Glomerular visceral epithelial cell (primary cell): ENCODE measurements around the gene GPX3.

ENCODE experiments used
- DNase-seq: peaks from one replicate; pipeline ENCODE4 v3.0.0-alpha.2; 2016; ENCODE audit errors: extremely low spot score

The GPX3 gene, protein sequence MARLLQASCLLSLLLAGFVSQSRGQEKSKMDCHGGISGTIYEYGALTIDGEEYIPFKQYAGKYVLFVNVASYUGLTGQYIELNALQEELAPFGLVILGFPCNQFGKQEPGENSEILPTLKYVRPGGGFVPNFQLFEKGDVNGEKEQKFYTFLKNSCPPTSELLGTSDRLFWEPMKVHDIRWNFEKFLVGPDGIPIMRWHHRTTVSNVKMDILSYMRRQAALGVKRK

DNA sequence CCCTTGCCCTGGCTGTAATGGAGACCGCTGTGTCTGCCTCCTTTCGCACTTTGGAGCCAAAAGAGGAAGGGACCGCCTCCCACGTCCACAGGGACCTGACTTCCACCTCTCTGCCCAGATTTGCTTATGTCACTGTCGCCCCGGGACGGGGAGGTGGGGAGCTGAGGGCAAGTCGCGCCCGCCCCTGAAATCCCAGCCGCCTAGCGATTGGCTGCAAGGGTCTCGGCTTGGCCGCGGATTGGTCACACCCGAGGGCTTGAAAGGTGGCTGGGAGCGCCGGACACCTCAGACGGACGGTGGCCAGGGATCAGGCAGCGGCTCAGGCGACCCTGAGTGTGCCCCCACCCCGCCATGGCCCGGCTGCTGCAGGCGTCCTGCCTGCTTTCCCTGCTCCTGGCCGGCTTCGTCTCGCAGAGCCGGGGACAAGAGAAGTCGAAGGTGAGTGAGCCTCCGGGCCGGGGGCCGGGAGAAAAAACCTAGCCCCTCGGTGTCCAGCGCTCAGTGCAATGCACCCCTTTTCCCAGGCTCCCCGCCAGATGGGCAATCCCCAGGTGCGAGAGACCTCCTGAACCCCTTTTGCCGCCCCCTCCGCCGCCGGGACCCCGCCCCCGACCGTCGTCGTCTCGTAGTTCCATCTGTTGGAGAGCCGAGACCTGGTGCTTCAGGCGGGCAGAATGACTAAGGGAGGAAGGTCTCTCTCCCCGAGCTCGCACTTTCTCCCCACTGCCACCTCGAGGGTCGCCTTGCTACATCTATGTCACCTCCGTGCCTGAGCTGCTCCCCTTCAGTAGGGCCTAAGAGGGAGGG lies at the start of gene GPX3:
Gene GPX3, plus strand, starts transcription at position 288 of the 807 bp plus-strand sequence. Its CDS starts 64 bp downstream, at position 352.
- DNase-seq, result no peak

DNA sequence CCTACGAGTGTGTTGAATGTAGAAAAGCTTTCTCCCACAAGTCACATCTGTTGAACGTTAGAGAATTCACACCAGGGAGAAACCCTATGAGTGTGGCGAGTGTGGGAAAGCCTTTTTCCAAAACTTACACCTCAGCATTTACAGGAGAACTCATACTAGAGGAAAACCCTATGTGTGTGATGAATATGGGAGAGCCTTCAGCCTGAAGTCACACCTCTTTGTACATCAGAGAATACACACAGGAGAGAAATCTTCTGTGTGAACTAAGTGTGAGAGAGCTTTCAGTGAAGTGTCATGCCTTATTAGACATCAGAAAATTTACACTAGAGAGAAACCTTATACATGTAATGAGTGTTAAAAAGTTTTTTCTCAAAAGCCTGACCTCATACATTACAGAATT lies 41.8 kb upstream of the GPX3 start:
- no peak for DNase-seq

DNA sequence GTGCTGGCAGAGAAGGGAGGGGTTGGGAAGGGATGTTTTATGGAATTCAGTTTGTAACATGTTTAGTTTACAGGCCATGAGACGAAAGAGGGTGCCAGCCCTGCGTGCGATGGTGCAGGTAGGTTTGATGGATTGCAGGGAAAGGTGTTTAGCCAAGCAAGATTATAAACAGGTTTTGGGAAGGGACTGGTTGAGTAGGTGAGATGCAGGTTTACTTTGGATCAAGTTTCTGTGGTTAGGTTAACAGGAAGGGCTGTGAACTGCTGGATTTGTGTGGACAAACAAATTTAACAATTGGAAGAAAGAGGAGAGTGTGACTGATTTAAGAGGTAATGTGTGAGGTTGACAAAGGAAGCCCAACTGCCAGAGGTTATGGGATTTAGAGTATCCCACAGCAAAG lies 32.6 kb upstream of the GPX3 start:
- no peak for DNase-seq

DNA sequence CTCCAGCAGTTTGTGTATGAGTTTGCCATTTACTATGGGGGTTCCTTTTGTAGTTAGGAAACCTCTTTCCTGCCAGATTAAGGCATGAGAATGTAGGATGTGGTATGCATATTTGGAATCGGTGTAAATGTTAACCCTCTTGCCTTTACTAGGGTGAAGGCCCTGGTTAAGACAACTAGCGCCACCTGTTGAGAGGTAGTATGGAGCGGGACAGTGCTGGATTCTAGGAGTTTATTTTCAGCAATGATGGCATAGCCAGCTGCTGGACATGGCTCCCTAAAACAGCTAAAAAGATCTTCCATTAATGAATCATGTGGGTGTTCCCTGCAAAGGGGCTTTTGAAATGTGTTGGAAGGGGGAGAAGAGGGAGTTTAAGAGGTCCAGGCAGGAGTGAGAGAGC lies 30.7 kb upstream of the GPX3 start:
- DNase-seq, result no peak

DNA sequence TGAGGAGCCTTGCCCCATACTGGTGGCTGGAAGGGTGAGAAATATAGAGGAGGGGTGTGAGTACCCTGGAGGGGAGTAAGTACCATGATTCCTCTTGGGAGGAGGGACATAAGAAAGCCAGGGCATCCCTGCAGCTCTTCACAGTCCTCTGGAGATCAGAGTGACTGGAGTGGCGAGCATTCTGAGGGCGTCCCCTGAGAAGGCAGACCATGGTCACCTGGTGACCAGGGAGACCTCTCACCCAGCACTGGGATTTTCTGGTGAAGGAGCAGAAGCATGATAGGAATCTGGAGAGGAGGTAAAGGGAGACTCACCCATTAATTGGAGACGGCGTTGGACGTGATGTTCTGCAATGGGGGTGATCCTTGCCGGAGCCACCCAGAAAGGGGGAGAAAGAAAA lies 27.7 kb upstream of the GPX3 start:
- no peak for DNase-seq

DNA sequence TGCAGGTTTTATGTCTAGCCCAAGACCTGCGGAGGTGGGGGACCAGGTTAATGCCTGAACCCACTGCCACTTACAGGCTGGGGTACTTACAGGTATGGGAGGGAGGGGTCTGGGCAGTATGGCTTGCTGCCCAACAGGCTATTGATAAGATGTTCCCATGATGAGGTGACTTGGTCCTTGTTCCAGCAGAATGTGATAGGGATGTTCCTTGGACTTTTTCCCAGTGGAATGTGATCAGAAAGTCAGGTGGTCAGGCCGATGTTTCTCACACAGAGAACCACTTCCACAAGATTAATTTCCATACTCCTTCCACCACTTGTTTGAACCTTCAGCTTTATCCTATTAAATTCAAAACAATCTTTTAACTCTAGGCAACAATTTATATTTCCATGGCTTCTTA lies 27.0 kb upstream of the GPX3 start:
- DNase-seq, result no peak

DNA sequence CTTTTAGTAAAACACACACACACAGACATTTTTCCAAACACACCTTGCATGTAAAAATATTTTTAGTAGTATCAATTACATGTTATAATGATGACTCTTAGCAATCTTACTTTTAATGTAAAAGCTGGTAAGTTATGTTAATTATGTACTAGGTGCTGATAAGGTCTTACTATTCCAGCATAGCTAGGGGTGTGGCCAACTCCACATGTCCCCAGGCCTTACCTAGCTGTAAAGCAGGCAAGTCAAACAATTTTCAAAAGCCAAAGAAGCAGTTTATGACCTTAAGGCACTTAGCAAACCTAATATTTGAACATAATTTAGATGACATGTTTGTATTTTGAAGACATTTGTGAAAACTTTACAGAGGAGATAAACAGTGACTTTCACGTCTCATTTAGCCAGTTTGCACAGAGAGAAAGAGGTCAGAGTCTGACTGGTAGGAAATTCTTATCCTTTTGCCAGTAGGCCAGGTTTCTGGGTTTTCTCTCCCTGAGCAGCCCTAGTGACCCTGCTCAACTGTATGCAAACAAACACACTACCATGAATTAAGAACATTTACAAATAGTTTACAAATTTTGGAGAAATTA lies 26.5 kb upstream of the GPX3 start:
- DNase-seq, result no peak

DNA sequence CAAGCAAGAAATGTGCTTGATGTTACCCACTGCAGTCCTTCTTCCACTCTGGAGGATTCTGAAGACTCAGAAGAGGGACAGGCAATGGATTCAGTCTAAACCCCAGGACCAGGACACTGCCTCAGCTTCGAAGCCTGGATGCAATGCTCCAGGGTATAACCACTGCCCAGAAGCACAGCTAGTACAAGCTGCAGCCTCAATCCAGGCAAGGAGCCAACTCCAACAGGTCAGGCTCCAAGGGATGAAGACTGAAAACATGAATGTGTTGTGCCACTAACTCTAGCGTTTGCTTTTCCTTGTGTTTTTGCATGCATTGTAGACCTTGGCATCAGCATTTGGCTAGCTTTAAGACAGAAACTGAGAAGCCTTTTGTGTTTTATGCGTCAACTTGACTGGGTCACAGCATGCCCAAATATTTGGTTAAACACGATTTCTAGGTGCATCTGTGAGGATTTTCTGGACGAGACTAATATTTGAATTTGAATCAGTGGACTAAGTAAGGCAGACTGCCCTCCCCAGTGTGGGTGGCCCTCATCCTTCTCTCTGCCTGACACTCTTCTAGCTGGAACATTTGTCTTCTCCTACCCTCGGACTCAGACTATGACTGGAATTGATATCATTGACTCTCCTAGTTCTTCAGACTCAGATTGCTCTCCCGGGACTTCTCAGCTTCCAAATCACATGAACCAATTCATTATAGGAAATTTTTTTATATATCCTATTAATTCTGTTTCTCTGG lies 20.5 kb upstream of the GPX3 start:
- no peak for DNase-seq

DNA sequence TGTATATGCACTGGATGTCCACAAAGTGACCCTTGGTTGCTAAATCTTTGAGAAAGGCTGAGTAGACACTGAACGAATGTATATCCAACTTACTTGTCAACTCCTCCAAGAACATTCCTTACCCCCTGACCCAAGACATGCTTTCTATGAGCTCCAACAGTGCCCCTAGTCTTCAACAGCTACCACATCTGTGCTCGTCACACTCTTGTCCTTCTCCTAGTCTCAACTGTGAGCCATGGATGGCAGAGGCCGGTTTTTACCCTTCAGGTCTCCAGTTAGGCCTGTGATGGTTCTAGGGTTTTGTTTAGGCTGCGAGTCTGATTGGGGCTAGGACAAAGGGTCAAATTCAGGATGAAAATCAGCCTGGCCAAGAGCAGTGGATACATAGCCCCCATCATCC lies 19.0 kb upstream of the GPX3 start:
- no peak for DNase-seq

DNA sequence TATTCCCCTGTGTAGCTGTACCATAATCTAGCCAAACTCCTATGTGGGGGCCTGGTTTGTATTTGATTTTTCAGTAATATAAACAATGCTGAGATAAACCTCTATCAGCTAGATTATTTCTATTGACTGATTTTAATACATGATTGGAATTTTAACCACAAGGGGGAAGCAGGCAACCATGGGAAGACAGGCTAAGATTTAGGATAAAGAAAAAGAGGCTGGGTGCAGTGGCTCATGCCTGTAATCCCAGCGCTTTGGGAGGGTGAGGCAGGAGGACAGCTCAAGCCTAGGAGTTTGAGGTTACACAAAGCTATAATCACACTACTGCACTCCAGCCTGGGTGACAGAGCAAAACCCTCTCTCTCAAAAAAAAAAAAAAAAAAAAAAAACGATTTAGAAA lies 18.1 kb upstream of the GPX3 start:
- peak; percentile 51 for DNase-seq

DNA sequence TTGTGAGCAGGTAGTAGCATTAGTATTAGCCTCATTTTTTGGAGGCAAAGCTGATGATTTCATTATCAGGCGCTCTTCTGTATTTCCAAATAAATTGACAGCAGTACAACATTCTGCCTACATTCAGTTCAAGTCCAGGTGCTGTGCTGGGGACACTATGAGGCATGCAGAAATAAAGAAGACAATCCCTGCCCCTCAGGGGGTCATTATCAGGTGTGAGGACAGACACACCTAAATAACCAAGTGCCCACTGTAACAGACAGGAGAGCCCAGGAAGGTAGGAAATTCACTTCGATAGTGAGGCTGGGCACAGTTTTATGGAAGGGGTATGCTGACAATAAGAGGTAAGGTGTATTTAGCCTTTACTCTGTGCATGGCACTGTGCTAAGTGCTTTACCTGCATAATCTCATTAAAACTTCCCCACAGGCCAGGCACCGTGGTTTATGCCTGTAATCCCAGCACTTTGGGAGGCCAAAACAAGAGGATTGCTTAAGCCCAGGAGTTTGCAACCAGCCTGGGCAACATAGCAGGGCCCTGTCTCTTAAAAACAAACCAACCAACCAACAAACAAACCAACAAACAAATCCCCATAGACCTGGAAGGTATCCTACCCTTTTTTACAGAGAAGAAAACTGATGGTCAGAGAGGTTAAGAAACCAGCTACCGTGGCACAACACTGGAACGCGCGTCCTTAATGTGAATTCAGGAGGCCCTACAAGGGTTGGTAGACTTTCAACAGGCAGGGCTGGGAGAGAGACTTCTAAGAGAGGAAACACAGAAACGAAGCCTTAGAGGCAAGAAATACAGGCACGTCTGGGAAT lies 17.5 kb upstream of the GPX3 start:
- DNase-seq, result no peak

DNA sequence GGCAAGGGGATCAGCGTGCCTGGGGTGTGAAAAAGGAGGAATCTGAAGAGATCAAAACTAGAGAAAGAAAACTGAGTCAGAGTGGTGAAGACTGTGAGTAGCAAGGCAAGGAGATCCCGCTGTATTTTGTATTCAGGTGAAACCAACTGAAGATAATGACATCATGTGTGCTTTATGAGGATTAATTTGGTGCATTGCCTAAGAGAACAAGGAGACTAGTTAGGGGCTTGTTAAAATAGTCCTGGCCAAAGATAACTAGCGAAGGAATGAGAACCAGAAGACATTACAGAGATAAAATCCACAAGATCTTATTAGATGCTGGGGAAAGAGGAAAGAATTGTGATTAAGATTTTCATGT lies 16.9 kb upstream of the GPX3 start:
- DNase-seq, result no peak

DNA sequence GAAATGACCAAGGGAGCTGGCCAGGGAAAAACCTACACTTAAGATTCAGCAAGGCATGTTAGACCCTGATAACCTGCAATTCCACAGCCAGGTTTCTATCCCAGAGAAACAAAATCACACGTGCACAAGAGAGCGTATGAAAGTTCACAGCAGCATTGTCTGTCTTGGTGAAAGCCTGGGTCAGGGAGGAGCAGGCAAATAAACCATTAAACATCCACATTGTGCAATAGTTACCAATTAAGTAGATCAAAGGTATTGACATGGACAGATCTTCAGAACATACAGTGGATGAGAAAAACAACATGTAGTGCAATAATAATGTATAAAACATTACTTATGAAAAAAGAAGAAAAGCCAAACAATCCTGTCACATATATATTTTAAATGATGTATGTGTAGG lies 15.9 kb upstream of the GPX3 start:
- DNase-seq, result no peak

DNA sequence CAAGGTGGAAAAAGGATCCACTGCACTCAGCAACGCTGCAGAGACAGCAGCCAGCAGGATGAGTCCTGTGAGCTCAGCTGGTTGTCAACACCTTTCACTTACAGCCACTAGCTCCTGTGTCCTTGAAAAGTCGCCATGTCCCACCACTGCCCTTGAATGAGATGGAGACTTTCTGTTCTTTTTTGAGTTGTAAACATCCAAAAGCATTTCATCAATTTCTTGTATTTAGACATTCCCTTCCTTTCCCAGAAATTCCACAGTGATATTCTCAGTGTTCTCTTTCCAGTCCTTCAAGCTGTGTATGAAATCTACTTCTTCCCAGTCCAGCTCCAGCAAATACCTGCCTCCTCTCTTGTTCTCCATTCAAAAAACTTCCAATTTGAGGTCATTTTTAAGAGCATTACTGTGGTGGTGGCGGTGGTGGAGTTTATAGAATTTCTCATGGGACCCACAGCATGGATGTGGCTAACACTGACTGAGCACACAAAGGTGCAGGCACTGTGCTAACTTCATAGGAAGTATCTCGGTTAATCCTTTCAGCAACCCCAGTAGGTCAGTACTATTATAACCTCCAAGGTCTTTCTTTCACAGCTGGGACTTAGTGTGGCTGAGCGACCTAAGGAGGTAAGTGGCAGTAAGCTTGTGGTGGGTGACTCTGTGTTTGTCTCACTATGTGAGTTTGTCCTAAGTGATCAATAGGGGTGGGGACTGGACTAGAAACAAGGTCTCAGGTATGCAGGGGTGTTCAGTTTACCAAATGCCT lies 15.0 kb upstream of the GPX3 start:
- no peak for DNase-seq

DNA sequence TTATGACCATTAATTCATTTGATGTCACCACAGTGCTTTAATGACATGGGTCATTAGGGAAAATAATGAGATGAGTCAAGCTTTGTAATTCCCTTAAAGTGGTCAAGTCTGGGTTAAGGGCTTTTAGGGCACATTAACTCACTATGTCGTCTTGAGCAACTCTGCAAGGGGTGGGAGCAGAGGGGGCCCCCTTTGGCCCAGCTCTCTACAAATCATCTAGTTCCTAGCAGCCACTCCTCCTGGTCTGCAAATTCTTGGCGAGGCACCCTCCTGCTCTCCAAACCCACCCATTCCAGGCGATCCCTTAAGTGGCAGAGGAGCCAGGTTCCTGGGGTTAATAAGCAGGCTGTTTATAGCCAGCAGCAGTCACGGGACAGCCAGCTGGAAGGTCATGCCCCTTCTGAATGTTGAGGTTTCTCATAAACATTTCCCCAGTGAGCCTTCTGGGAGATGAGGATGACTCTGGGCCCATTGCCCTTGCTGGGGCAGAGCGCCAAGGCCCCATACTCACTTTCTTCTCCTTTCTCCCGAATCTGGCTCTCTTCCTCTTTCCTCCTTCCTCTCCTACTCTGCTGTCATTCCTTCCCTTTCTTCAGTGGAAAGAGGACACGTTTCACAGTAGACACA lies 14.3 kb upstream of the GPX3 start:
- no peak for DNase-seq

DNA sequence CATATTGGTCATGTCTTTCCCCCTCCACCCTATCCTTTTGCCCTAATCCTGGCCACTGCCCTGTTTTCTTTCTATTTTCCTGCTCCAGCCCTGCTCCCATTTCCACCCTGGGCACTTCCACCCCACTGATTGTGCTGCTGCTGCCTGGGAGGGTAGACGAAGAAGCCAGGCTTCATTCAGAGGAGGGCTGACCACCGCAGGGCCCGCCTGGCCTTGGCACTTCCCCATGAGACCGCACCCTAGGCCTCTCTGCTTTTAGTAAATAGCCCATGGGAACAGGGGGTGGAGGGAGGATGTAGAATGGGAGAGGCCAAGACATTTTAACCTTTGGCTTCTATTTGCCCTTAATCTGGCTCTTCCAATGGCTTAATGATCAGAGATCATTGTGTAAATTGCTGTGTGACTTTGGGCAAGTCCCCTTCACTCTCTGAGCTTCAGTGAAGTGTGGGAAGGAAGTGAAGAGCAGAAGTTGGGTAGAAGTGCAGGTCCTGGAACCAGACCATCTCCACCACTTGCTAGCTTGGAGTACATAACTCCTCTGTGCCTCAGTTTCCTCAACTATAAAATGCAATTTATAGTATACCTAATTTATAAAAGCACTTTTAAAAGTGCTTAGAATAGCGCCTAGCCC lies 13.6 kb upstream of the GPX3 start:
- DNase-seq, result no peak

DNA sequence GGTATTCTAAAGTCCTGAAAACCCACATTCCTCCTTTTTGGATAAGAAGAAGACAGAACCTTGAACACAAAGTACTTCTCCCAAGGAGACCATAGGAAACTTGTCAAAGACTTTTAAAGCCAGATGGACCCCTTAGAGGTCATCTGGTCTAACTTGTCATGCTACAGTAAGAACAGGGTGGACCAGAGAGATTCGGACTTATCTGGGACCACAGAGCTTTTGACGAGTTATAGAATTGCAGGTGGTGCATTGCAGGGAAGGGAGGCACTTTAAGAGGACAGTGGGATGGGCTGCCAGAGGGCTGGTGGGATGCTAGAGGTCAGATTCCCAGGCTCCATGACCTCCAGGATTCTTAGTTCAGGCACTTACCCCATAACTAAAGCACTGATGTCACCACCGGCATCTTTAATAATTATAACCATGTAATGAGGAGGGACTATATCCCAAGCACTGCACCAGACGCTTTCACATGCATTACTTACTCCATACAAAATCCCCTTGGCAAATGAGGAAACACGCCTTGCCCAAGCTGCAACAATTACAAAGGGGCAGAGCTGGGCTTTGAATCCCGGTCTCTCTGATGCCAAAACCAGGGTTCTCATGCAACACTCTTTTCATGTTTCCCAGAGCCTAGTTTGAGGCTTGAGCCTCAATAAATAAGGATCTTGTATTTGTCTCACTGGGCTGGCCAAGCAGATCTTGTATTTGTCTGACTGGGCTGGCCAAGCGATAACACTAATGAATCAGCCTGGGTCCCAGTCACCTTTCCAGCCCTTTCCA lies 12.8 kb upstream of the GPX3 start:
- no peak for DNase-seq

DNA sequence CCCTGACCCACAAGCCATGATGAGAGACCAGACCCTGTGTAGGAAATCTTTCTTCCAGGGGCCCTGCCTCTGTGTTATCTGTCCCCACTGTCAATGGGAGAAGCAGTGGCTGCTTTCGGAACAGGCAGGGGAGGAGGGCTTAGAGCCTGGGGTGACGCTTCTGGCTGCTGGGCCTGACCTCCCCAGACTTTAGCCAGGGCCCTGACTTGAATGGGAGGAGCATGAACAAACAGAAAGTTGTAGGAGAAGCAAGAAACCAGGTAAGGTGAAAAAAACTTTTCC lies 12.2 kb upstream of the GPX3 start:
- no peak for DNase-seq

DNA sequence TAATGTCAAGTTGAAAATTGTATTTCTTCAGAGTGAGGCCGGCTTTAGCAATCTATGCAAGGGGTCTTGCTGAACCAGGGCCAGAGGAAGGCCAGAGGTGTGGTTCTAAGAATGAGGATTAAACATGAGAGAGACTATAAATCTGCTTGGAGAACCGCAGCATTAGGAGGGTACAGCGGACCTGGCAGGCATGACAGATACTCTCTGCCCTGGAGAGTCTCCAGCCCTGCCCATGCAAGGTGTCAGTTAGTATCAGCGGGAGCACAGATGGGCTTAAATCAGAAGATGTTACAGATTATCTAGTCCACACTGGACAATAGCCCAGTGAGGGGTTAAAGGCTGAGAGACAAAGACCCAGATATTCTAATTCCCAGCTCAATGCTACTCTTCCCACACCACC lies 11.5 kb upstream of the GPX3 start:
- DNase-seq, result no peak

DNA sequence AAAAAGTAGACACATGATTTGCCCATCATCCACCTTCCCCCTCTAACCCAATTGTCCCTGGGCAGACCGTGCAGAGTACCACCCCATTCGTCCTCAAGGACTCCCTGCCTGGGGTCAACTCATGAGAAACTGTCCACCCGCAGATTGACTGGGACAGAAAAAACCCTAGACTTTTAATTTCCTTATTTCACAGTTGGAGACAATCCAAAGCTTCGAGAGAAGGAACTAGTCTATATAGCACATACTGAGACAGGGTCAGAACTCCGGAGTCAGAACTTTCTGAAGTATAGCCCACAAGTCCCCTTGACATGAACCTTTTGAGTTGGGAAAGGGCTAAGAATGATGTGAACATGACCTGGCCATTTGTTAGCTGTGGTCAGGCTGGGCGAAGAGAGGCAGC lies 7.5 kb upstream of the GPX3 start:
- DNase-seq, result no peak
